T-cell (primary cell): ENCODE measurements around the gene MYADM. TPM values are rescaled to one million over a fixed set of nuclear protein-coding genes. Genes with fewer than 3 reads are reported as not detected.

Source experiments
- ATAC-seq, 4 experiments: fragments of 200-7000 bp in 3 of 4; fragments of 150-1000 bp in 1 of 4; cut with Tn5 transposase; replicated peaks in 1 of 4; 1 replicate in 3 of 4; 2 replicates in 1 of 4; pipeline ENCODE4 v1.10.0; 2021; ENCODE audit warnings: moderate library complexity in 3 of 4, mild to moderate bottlenecking in 2 of 4, moderate number of reproducible peaks in 1 of 4
- CTCF ChIA-PET, 2 donors: fragments of 300-600 bp; sonication (Branson Sonifier 250); formaldehyde crosslinking; loops; one replicate each; lab custom pipeline; 2022; ENCODE audit warnings: antibody characterized with exemption in 2 of 2; lab: Charles Lee
- POLR2A ChIA-PET, 2 donors: fragments of 300-600 bp; sonication (Branson Sonifier 250); formaldehyde crosslinking; loops; one replicate each; lab custom pipeline; 2022; ENCODE audit warnings: antibody characterized with exemption in 2 of 2; lab: Charles Lee
- DNase-seq, 35 experiments: peaks; one replicate each; pipeline versions ENCODE4 v3.0.0 to v3.0.0-alpha.2; 2013 to 2023
- H3K27ac ChIP-seq: one replicate; pipeline ENCODE4 v1.5.1; 2013; ENCODE audit warnings: low read length
- H3K27me3 ChIP-seq, 2 experiments: replicated peaks in 1 of 2; 1 replicate in 1 of 2; 2 replicates in 1 of 2; pipeline versions ENCODE4 v1.6.1 to v1.7.0; 2013; ENCODE audit warnings: low read length in 1 of 2, mixed read lengths in 1 of 2; ENCODE audit not compliant: control insufficient read depth in 2 of 2, insufficient read depth in 2 of 2; ENCODE audit errors: extremely low read depth in 1 of 2
- H3K36me3 ChIP-seq, 2 donors: 1 replicate in 1 of 2; 2 replicates in 1 of 2; pipeline versions ENCODE4 v1.6.1 to v1.7.0; 2013; ENCODE audit warnings: low read length in 1 of 2; ENCODE audit not compliant: control insufficient read depth in 2 of 2, insufficient read depth in 1 of 2; ENCODE audit errors: extremely low read depth in 1 of 2
- H3K4me1 ChIP-seq, 2 experiments: 1 replicate in 1 of 2; 2 replicates in 1 of 2; pipeline versions ENCODE4 v1.6.1 to v1.7.0; 2013; ENCODE audit warnings: low read length in 2 of 2, mixed read lengths in 1 of 2; ENCODE audit not compliant: insufficient read depth in 2 of 2, control insufficient read depth in 1 of 2; ENCODE audit errors: extremely low read depth in 1 of 2
- H3K4me3 ChIP-seq, 2 donors: 1 replicate in 1 of 2; 2 replicates in 1 of 2; pipeline versions ENCODE4 v1.5.1 to v1.7.0; 2013; ENCODE audit warnings: mild to moderate bottlenecking in 2 of 2, low read length in 1 of 2, moderate library complexity in 1 of 2; ENCODE audit not compliant: control insufficient read depth in 1 of 2; ENCODE audit errors: extremely low read depth in 1 of 2
- H3K9me3 ChIP-seq: 2 replicates; pipeline ENCODE4 v1.7.0; 2013
- H3K27ac Mint-ChIP-seq, 2 donors: one replicate each; pipeline ENCODE4 v1.8.0; 2020 to 2021; ENCODE audit warnings: mild to moderate bottlenecking in 2 of 2, mixed read lengths in 2 of 2
- H3K27me3 Mint-ChIP-seq, 2 donors: one replicate each; pipeline ENCODE4 v1.8.0; 2021 to 2022; ENCODE audit warnings: mixed read lengths in 2 of 2
- H3K36me3 Mint-ChIP-seq: one replicate; pipeline ENCODE4 v1.8.0; 2021; ENCODE audit warnings: mixed read lengths
- H3K4me1 Mint-ChIP-seq, 3 donors: one replicate each; pipeline ENCODE4 v1.8.0; 2020 to 2022; ENCODE audit warnings: mixed read lengths in 3 of 3, mild to moderate bottlenecking in 1 of 3
- H3K4me3 Mint-ChIP-seq, 3 donors: one replicate each; pipeline ENCODE4 v1.8.0; 2020 to 2022; ENCODE audit warnings: mild to moderate bottlenecking in 3 of 3, mixed read lengths in 3 of 3, moderate library complexity in 3 of 3
- H3K9me3 Mint-ChIP-seq, 3 donors: one replicate each; pipeline ENCODE4 v1.8.0; 2020 to 2022; ENCODE audit warnings: mixed read lengths in 3 of 3
- WGBS: methylation state at CpG from one replicate; pipeline ENCODE4 v1.1.5; 2013; ENCODE audit warnings: missing lambda C conversion rate; ENCODE audit not compliant: insufficient coverage; 5-methylcytosine and 5-hydroxymethylcytosine counted together
- total RNA-seq, 35 experiments: library from RNA in 6 of 35; stranded (reverse) in 6 of 35; fragments of 120-200 nt in 1 of 35; gene quantifications; one replicate each; pipeline versions ENCODE4 v1.2.1 to v1.2.4 and lab custom pipeline; 2013 to 2026

The MYADM gene
- total RNA-seq, 5 donors from 2014 or later (not counting 1 experiment from before 2014, with no cell fraction given): 49.9 to 335 (median 70.9) TPM

GRCh38 chr19:53885036-53885435 is 17.4 kb downstream of the MYADM start:
- Histone ChIP-seq H3K36me3 (no peaks in the 10 kb centered on the region), H3K9me3 (no peaks in the 10 kb centered on the region), H3K27ac (no peak overlapping the region), H3K27me3 (peaks cover 3 to 47% of the 10 kb centered on the region in 2 experiments), H3K4me1 (peaks cover 15 to 30% of the 10 kb centered on the region in 2 experiments), H3K4me3 (no peak overlapping the region)
- DNase-seq (no peak), ATAC-seq (no peak)
- H3K4me3 Mint-ChIP-seq: no peak overlapping the region
- H3K27ac Mint-ChIP-seq: no peak overlapping the region
- POLR2A ChIA-PET: interaction anchor here in 1 of 2 donors (0.8 kb wide), 1 partner anchor 9 kb away, joined by 3 read pairs; no protein-coding TSS in a partner anchor
- H3K9me3 Mint-ChIP-seq: no peaks in the 10 kb centered on the region
- peaks cover 16 to 18% (median 16%) of the 10 kb centered on the region in 3 donors for H3K4me1 Mint-ChIP-seq
- H3K36me3 Mint-ChIP-seq: peaks cover 4% of the 10 kb centered on the region
- CTCF ChIA-PET: no interaction called here
- WGBS: no CpG with 5 or more reads among the region's 10 CpGs
- peaks cover 12 to 28% of the 10 kb centered on the region in 2 donors for H3K27me3 Mint-ChIP-seq

GRCh38 chr19:53892301-53892980 is 24.8 kb downstream of the MYADM start:
- Mint-ChIP-seq H3K4me1 (peaks cover 4 to 12% (median 4%) of the 10 kb centered on the region in 3 donors), H3K36me3 (no peaks in the 10 kb centered on the region), H3K9me3 (no peaks in the 10 kb centered on the region), H3K4me3 (no peak overlapping the region), H3K27ac (no peak overlapping the region), H3K27me3 (peaks cover 37 to 49% of the 10 kb centered on the region in 2 donors)
- WGBS: 71% methylated on average over 14 of the region's 23 CpGs
- H3K27ac ChIP-seq: no peak overlapping the region
- H3K4me3 ChIP-seq: no peak overlapping the region
- peaks cover 0 to 7% of the 10 kb centered on the region in 2 experiments for H3K4me1 ChIP-seq
- no peaks in the 10 kb centered on the region for H3K36me3 ChIP-seq
- H3K9me3 ChIP-seq: no peaks in the 10 kb centered on the region
- CTCF ChIA-PET: no interaction called here
- POLR2A ChIA-PET: no interaction called here
- DNase-seq (no peak), ATAC-seq (no peak)
- H3K27me3 ChIP-seq: peaks cover 2 to 52% of the 10 kb centered on the region in 2 experiments

GRCh38 chr19:53892981-53893325 is 25.3 kb downstream of the MYADM start:
- ChIA-PET CTCF (no interaction called here), POLR2A (no interaction called here)
- Mint-ChIP-seq H3K4me3 (no peak overlapping the region), H3K36me3 (no peaks in the 10 kb centered on the region), H3K9me3 (no peaks in the 10 kb centered on the region), H3K27me3 (peaks cover 40 to 54% of the 10 kb centered on the region in 2 donors), H3K27ac (no peak overlapping the region), H3K4me1 (peaks cover 4 to 12% (median 4%) of the 10 kb centered on the region in 3 donors)
- DNase-seq (no peak), ATAC-seq (no peak)
- H3K4me3 ChIP-seq: no peak overlapping the region
- WGBS: 60% methylated on average over 6 of the region's 8 CpGs
- no peaks in the 10 kb centered on the region for H3K36me3 ChIP-seq
- no peaks in the 10 kb centered on the region for H3K9me3 ChIP-seq
- peaks cover 2 to 55% of the 10 kb centered on the region in 2 experiments for H3K27me3 ChIP-seq
- no peak overlapping the region for H3K27ac ChIP-seq
- H3K4me1 ChIP-seq: peaks cover 0 to 7% of the 10 kb centered on the region in 2 experiments

- CTCF ChIA-PET: interaction anchor here in 1 of 2 donors (0.7 kb wide), 1 partner anchor 38 kb away, joined by 3 read pairs; no protein-coding TSS in a partner anchor
- DNase-seq: no peak
- no peak overlapping the region for H3K27ac Mint-ChIP-seq
- Histone ChIP-seq H3K27ac (no peak overlapping the region), H3K36me3 (no peaks in the 10 kb centered on the region), H3K9me3 (no peaks in the 10 kb centered on the region), H3K4me1 (peaks cover 0 to 5% of the 10 kb centered on the region in 2 experiments), H3K4me3 (no peak overlapping the region), H3K27me3 (peaks cover 2 to 72% of the 10 kb centered on the region in 2 experiments)
- WGBS: 100% methylated on average over 1 of the region's 9 CpGs
- POLR2A ChIA-PET: no interaction called here
- H3K36me3 Mint-ChIP-seq: no peaks in the 10 kb centered on the region
- H3K4me1 Mint-ChIP-seq: peaks cover 9 to 14% (median 12%) of the 10 kb centered on the region in 3 donors
- peaks cover 51 to 67% of the 10 kb centered on the region in 2 donors for H3K27me3 Mint-ChIP-seq
- no peaks in the 10 kb centered on the region for H3K9me3 Mint-ChIP-seq
- ATAC-seq: no peak
- no peak overlapping the region for H3K4me3 Mint-ChIP-seq
Observed at GRCh38 chr19:53894707-53895106, 27.0 kb downstream of the MYADM start.

- Histone ChIP-seq H3K4me1 (no peaks in the 10 kb centered on the region), H3K27me3 (peaks cover 0 to 71% of the 10 kb centered on the region in 2 experiments), H3K36me3 (no peaks in the 10 kb centered on the region), H3K9me3 (no peaks in the 10 kb centered on the region), H3K4me3 (no peak overlapping the region), H3K27ac (no peak overlapping the region)
- WGBS: 31% methylated on average over 2 of the region's 4 CpGs
- ChIA-PET CTCF (no interaction called here), POLR2A (no interaction called here)
- DNase-seq (no peak), ATAC-seq (no peak)
- no peak overlapping the region for H3K27ac Mint-ChIP-seq
- H3K4me1 Mint-ChIP-seq: peaks cover 4 to 9% (median 5%) of the 10 kb centered on the region in 3 donors
- H3K9me3 Mint-ChIP-seq: no peaks in the 10 kb centered on the region
- H3K4me3 Mint-ChIP-seq: no peak overlapping the region
- H3K36me3 Mint-ChIP-seq: no peaks in the 10 kb centered on the region
- peaks cover 52 to 73% of the 10 kb centered on the region in 2 donors for H3K27me3 Mint-ChIP-seq
Observed at GRCh38 chr19:53896682-53897081, 29.0 kb downstream of the MYADM start.

- H3K4me3 Mint-ChIP-seq: no peak overlapping the region
- H3K4me1 Mint-ChIP-seq: peaks cover 4 to 9% (median 5%) of the 10 kb centered on the region in 3 donors
- no peak for DNase-seq
- H3K9me3 Mint-ChIP-seq: no peaks in the 10 kb centered on the region
- no peaks in the 10 kb centered on the region for H3K36me3 ChIP-seq
- no peak overlapping the region for H3K4me3 ChIP-seq
- no peak for ATAC-seq
- POLR2A ChIA-PET: no interaction called here
- H3K9me3 ChIP-seq: no peaks in the 10 kb centered on the region
- H3K36me3 Mint-ChIP-seq: no peaks in the 10 kb centered on the region
- no peaks in the 10 kb centered on the region for H3K4me1 ChIP-seq
- H3K27ac Mint-ChIP-seq: no peak overlapping the region
- peaks cover 53 to 75% of the 10 kb centered on the region in 2 donors for H3K27me3 Mint-ChIP-seq
- 67% methylated on average over 1 of the region's 4 CpGs for WGBS
- peaks cover 0 to 66% of the 10 kb centered on the region in 2 experiments for H3K27me3 ChIP-seq
- CTCF ChIA-PET: no interaction called here
- H3K27ac ChIP-seq: no peak overlapping the region
Observed at GRCh38 chr19:53897459-53897858, 29.8 kb downstream of the MYADM start.
